HG03196 (cell line): ENCODE measurements around the gene SIRT7.

Experiments used
- ATAC-seq: cut with Tn5 transposase; IDR thresholded peaks from one replicate; pipeline ENCODE4 v1.9.1; 2021; ENCODE audit not compliant: unreplicated experiment

The SIRT7 gene

GRCh38 chr17:81865733-81866439 is 52.1 kb downstream of the SIRT7 start:
- no peak for ATAC-seq

- ATAC-seq: no peak
These were observed 52.6 kb downstream of the SIRT7 start for GRCh38 chr17:81865358-81865732.

GRCh38 chr17:81863833-81864768 is 53.9 kb downstream of the SIRT7 start:
- ATAC-seq: no peak

GRCh38 chr17:81863123-81863675 is 54.8 kb downstream of the SIRT7 start:
- no peak for ATAC-seq
